T-helper 2 cell treated with Interferon-gamma antibody and Interleukin-4, amounts not matched to agents 5 μg/mL and 100 μg/mL, for 36 hours (primary cell): Measurements from ENCODE around the gene TARP.
A peak's percentile ranks its signal among the peaks of the same experiment; 100 is the strongest.
"Not testable (repeated sequence)": the region's sequence is repeated elsewhere in the genome, so short reads cannot be mapped to it uniquely, and the experiment has no call there.

Experiments
- DNase-seq: peaks from one replicate; pipeline ENCODE4 v3.0.0; 2021; ENCODE audit warnings: low spot score
- H3K27ac Mint-ChIP-seq: one replicate; pipeline ENCODE4 v1.8.0; 2021; ENCODE audit warnings: mild to moderate bottlenecking, mixed read lengths
- H3K27me3 Mint-ChIP-seq: one replicate; pipeline ENCODE4 v1.8.0; 2021; ENCODE audit warnings: low read depth, mixed read lengths
- H3K36me3 Mint-ChIP-seq: one replicate; pipeline ENCODE4 v1.8.0; 2021; ENCODE audit warnings: low read depth, mixed read lengths
- H3K4me1 Mint-ChIP-seq: one replicate; pipeline ENCODE4 v1.8.0; 2021; ENCODE audit warnings: low read depth, mixed read lengths
- H3K4me3 Mint-ChIP-seq: one replicate; pipeline ENCODE4 v1.8.0; 2022; ENCODE audit warnings: mild to moderate bottlenecking, moderate library complexity, mixed read lengths
- H3K9me3 Mint-ChIP-seq: one replicate; pipeline ENCODE4 v1.8.0; 2021; ENCODE audit warnings: mixed read lengths

TARP gene

GRCh38 chr7:38234759-38235158 is 38.7 kb downstream of the TARP start:
- peak overlapping the region; percentile 96 for H3K27ac Mint-ChIP-seq
- peaks cover 40% of the 10 kb centered on the region for H3K36me3 Mint-ChIP-seq
- not testable (repeated sequence) for DNase-seq, H3K9me3 Mint-ChIP-seq, H3K27me3 Mint-ChIP-seq, H3K4me3 Mint-ChIP-seq
- peaks cover 61% of the 10 kb centered on the region for H3K4me1 Mint-ChIP-seq

GRCh38 chr7:38232502-38233366 is 40.7 kb downstream of the TARP start:
- Mint-ChIP-seq H3K27ac (peak overlapping the region; percentile 96), H3K4me3 (peak overlapping the region; percentile 79), H3K27me3 (no peaks in the 10 kb centered on the region), H3K9me3 (no peaks in the 10 kb centered on the region), H3K4me1 (peaks cover 75% of the 10 kb centered on the region), H3K36me3 (peaks cover 49% of the 10 kb centered on the region)
- peak; percentile 90 for DNase-seq

GRCh38 chr7:38229884-38230642 is 43.4 kb downstream of the TARP start:
- Mint-ChIP-seq H3K27ac (peak overlapping the region; percentile 58), H3K9me3 (no peaks in the 10 kb centered on the region), H3K4me1 (peaks cover 62% of the 10 kb centered on the region), H3K4me3 (no peak overlapping the region), H3K27me3 (no peaks in the 10 kb centered on the region), H3K36me3 (peaks cover 53% of the 10 kb centered on the region)
- DNase-seq = no peak

- Mint-ChIP-seq H3K27ac (no peak overlapping the region), H3K9me3 (no peaks in the 10 kb centered on the region), H3K4me3 (no peak overlapping the region), H3K4me1 (peaks cover 64% of the 10 kb centered on the region), H3K27me3 (no peaks in the 10 kb centered on the region), H3K36me3 (peaks cover 57% of the 10 kb centered on the region)
- DNase-seq = no peak
Observed at GRCh38 chr7:38229386-38229785, 44.0 kb downstream of the TARP start.

GRCh38 chr7:38224392-38224791 is 49.0 kb downstream of the TARP start:
- Mint-ChIP-seq H3K4me1 (peaks cover 55% of the 10 kb centered on the region), H3K36me3 (peaks cover 61% of the 10 kb centered on the region), H3K27ac (no peak overlapping the region), H3K4me3 (no peak overlapping the region), H3K9me3 (no peaks in the 10 kb centered on the region), H3K27me3 (no peaks in the 10 kb centered on the region)
- no peak for DNase-seq

- Mint-ChIP-seq H3K9me3 (no peaks in the 10 kb centered on the region), H3K4me3 (no peak overlapping the region), H3K27ac (no peak overlapping the region), H3K4me1 (peaks cover 52% of the 10 kb centered on the region), H3K36me3 (peaks cover 58% of the 10 kb centered on the region), H3K27me3 (no peaks in the 10 kb centered on the region)
- DNase-seq = no peak
Observed at GRCh38 chr7:38223306-38223705, 50.1 kb downstream of the TARP start.

- peaks cover 57% of the 10 kb centered on the region for H3K36me3 Mint-ChIP-seq
- DNase-seq = no peak
- peaks cover 48% of the 10 kb centered on the region for H3K4me1 Mint-ChIP-seq
- no peak overlapping the region for H3K4me3 Mint-ChIP-seq
- H3K9me3 Mint-ChIP-seq = no peaks in the 10 kb centered on the region
- no peak overlapping the region for H3K27ac Mint-ChIP-seq
- no peaks in the 10 kb centered on the region for H3K27me3 Mint-ChIP-seq
Observed at GRCh38 chr7:38222481-38223096, 50.8 kb downstream of the TARP start.

GRCh38 chr7:38220452-38220851 is 53.0 kb downstream of the TARP start:
- peaks cover 63% of the 10 kb centered on the region for H3K4me1 Mint-ChIP-seq
- H3K9me3 Mint-ChIP-seq = no peaks in the 10 kb centered on the region
- DNase-seq = no peak
- no peaks in the 10 kb centered on the region for H3K27me3 Mint-ChIP-seq
- peaks cover 49% of the 10 kb centered on the region for H3K36me3 Mint-ChIP-seq
- H3K27ac Mint-ChIP-seq = peak overlapping the region; percentile 7
- no peak overlapping the region for H3K4me3 Mint-ChIP-seq

GRCh38 chr7:38217672-38218071 is 55.8 kb downstream of the TARP start:
- Mint-ChIP-seq H3K4me3 (no peak overlapping the region), H3K4me1 (peaks cover 53% of the 10 kb centered on the region), H3K36me3 (peaks cover 37% of the 10 kb centered on the region), H3K27ac (no peak overlapping the region), H3K27me3 (no peaks in the 10 kb centered on the region), H3K9me3 (no peaks in the 10 kb centered on the region)
- no peak for DNase-seq

- Mint-ChIP-seq H3K27ac (peak overlapping the region; percentile 17), H3K4me3 (peak overlapping the region; percentile 12), H3K9me3 (no peaks in the 10 kb centered on the region), H3K36me3 (peaks cover 28% of the 10 kb centered on the region), H3K27me3 (no peaks in the 10 kb centered on the region), H3K4me1 (peaks cover 40% of the 10 kb centered on the region)
- DNase-seq = peak; percentile 71
Observed at GRCh38 chr7:38215735-38216670, 57.4 kb downstream of the TARP start.

GRCh38 chr7:38215115-38215514 is 58.3 kb downstream of the TARP start:
- Mint-ChIP-seq H3K27me3 (no peaks in the 10 kb centered on the region), H3K9me3 (no peaks in the 10 kb centered on the region), H3K27ac (no peak overlapping the region), H3K4me1 (peaks cover 34% of the 10 kb centered on the region), H3K36me3 (peaks cover 23% of the 10 kb centered on the region), H3K4me3 (no peak overlapping the region)
- no peak for DNase-seq

GRCh38 chr7:38211940-38212339 is 61.5 kb downstream of the TARP start:
- no peaks in the 10 kb centered on the region for H3K27me3 Mint-ChIP-seq
- no peak overlapping the region for H3K4me3 Mint-ChIP-seq
- no peak for DNase-seq
- H3K36me3 Mint-ChIP-seq = peaks cover 10% of the 10 kb centered on the region
- H3K4me1 Mint-ChIP-seq = peaks cover 15% of the 10 kb centered on the region
- H3K27ac Mint-ChIP-seq = peak overlapping the region; percentile 10
- H3K9me3 Mint-ChIP-seq = no peaks in the 10 kb centered on the region

GRCh38 chr7:38211486-38211885 is 62.0 kb downstream of the TARP start:
- DNase-seq = no peak
- Mint-ChIP-seq H3K27ac (no peak overlapping the region), H3K4me3 (no peak overlapping the region), H3K9me3 (no peaks in the 10 kb centered on the region), H3K4me1 (peaks cover 12% of the 10 kb centered on the region), H3K36me3 (peaks cover 9% of the 10 kb centered on the region), H3K27me3 (no peaks in the 10 kb centered on the region)
